VCaP (cell line): ENCODE results near the gene COX7A1.

ENCODE experiments used
- H3K27ac ChIP-seq: fragments of 450-650 bp; 2 replicates; pipeline ENCODE4 v1.5.1; 2017
- TF ChIP-seq, protein P1 (sequence below): fragments of 450-650 bp; conservative IDR thresholded peaks from 2 replicates; pipeline ENCODE4 v1.5.1; 2017; ENCODE audit warnings: mild to moderate bottlenecking, moderate library complexity

Gene COX7A1

DNA sequence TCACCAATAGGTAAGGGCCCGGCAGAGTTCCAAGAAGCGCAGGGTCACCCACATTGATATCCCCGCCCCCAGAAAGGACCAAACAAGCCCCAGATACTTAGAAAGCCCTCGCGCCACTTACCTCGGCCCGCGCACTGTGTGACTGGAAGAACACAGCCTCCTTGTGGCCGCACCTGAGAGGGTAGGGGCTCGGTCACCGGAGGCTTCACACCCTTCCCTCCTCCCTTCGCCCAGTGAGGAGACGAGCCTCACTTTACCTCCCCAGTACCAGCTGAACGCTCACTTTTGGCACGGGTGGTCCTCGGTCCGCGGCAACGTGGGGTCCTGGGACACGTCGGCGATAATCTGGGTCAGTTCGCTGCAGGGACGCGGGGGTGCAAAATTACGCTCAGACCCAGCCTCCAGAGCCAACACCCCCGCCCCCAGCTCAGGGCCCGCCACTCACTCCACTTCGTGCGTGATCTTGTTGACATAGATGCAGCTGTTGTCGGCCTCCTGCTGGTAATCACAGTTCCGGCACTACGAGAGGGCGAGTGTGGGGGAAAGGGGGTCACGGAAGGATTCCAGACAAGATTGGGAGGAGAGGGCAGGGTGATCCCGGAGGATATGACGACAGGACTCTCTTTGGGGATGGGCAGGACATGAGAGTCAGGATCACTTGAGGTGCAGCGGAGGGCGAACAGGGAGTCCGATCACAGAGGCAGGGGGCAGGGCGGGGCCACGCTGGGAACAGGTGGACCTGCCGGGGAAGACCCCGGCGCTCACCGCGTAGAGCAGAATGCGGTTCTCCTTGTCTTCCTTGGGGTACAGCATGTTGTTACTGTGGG, 38.1 kb downstream of the COX7A1 start:
- H3K27ac ChIP-seq = peak overlapping the region; percentile 95
- TF ChIP-seq, protein P1, sequence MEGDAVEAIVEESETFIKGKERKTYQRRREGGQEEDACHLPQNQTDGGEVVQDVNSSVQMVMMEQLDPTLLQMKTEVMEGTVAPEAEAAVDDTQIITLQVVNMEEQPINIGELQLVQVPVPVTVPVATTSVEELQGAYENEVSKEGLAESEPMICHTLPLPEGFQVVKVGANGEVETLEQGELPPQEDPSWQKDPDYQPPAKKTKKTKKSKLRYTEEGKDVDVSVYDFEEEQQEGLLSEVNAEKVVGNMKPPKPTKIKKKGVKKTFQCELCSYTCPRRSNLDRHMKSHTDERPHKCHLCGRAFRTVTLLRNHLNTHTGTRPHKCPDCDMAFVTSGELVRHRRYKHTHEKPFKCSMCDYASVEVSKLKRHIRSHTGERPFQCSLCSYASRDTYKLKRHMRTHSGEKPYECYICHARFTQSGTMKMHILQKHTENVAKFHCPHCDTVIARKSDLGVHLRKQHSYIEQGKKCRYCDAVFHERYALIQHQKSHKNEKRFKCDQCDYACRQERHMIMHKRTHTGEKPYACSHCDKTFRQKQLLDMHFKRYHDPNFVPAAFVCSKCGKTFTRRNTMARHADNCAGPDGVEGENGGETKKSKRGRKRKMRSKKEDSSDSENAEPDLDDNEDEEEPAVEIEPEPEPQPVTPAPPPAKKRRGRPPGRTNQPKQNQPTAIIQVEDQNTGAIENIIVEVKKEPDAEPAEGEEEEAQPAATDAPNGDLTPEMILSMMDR = peak; percentile 68

DNA sequence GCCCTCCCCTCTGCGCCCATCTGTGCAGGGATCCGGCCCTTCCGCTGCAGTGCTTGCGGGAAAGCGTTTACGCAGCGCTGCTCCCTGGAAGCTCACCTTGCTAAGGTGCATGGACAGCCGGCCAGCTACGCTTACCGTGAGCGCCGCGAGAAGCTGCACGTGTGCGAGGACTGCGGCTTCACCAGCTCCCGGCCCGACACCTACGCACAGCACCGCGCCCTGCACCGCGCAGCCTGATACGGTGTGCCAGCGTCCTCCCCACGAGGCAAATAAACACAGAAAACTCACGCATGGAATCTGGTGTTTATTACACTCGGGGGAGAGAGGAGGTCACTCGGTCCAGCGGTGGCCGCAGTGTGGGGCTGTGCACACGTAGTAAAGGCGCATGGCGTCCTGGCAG, 38.8 kb downstream of the COX7A1 start:
- H3K27ac ChIP-seq = peak overlapping the region; percentile 95
- TF ChIP-seq, protein P1 = no peak

DNA sequence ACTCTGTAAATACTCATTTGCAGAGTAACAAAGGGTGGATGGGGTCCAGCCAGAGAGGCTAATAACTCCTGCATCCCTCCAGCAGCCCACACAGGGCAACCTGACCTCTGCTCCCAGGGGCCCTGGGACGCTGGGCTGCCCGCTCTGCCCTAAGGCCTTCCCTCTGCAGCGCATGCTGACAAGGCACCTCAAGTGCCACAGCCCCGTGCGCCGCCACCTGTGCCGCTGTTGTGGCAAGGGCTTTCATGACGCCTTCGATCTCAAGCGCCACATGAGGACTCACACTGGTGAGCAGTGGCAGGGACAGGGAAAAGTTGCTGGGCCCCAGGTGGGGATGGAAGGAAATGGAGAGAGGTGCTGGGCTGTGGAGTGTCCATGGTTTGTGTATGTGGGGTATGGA, 39.6 kb downstream of the COX7A1 start:
- peak overlapping the region; percentile 95 for H3K27ac ChIP-seq
- TF ChIP-seq, protein P1 = no peak

DNA sequence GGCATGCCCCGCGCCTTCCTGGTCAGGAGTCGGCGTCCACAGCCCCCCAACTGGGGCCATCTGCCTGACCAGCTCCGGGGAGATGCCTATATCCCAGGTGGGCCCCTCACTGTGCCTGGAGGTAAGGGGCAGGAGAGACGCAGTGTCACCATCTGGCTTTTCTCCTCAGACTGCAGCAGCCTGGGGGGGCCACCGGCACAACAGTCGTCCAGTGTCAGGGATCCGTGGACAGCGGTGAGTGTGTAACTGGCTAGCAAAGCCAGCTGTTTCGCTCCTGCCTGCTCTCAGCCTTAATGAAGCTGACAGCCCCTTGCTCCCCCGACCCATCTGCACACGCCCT, 41.1 kb downstream of the COX7A1 start:
- TF ChIP-seq, protein P1 = no peak
- H3K27ac ChIP-seq = peak overlapping the region; percentile 2; the same call in 1 of the 2 replicates

DNA sequence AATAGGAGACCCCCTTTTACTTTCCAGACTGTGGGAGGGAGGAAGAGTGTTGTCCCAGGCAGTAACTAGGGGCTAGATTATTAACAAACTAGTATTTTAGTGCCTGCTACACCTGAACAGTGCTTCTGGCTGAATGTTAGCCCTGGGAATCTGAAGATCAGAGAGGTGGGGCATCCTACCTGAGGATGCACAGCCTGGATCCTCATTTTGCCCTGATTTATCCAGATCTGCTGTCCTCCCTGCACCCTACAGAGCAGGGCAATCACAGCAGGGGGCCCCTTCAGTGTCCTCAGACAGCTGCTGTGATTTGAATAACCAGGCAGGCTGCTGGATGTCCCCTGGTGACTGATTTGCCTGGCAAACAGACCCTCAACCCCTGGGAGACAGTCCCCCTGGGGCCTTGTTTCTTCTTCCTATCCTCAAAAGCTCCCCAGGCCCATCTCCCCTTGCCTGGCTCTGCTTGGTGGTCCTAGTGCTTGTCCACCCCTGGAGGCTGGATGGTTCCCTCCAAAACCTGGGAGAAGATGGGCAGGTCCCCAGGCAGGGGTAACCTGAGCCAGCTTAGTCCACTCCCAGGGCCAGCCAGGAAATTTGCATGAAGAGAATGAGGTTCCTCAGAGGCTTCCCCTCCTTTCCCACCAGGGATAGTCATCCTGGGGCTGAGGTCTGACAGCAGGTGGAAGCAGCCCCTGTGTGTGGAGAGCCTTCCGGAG, 41.6 kb downstream of the COX7A1 start, which contains the start of gene OVOL3:
TSS of gene OVOL3 (plus strand) at position 657 of the 713 bp plus-strand sequence. CDS start 60 bp downstream, outside the sequence.
- TF ChIP-seq, protein P1 = no peak
- peak within 1 kb of the TSS; percentile 2; the same call in 1 of the 2 replicates for H3K27ac ChIP-seq

DNA sequence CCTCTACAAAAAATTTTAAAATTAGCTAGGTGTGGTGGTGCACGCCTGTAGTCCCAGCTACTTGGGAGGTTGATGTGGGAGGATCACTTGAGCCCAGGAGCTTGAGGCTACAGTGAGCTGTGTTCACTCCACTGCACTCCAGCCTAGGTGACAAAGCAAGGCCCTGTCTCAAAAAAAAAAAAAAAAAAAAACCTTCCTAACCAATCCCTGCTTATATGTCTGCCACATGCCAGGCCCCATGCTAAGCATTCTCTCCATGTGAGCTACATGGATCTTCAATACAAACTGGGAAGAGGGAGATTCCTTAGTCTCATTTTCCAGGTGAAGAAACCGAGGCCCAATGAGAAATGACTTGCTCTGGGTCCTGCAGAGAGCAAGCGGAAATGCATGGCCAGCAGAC, 43.6 kb downstream of the COX7A1 start:
- TF ChIP-seq, protein P1 = no peak
- H3K27ac ChIP-seq = peak overlapping the region; percentile 17; the same call in 1 of the 2 replicates

DNA sequence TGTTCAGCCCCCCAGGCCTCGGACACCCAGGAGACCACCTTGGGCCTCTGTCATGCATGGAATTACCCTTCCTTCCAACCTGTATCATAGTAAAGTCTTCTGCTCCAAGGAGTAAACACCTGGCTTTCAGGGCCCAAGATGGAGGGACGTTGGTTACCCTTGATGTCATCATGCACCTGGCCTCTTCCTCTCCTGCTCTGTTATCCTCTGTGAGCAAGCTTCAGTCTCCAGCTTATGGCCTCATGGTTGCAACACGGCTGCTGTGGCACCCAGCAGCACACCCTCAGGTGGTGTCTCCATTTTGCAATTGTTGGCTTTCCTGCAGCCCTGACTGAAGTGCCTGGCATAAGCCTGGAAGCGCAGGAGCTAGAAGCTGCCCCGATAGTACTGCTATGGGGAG, 45.3 kb downstream of the COX7A1 start:
- H3K27ac ChIP-seq = peak overlapping the region; percentile 47; the same call in 1 of the 2 replicates
- TF ChIP-seq, protein P1 = no peak
